IPS DF 19.7 (cell line): ENCODE results near the gene PRDM16.

Experiments used
- DNase-seq: peaks from one replicate; pipeline ENCODE4 v3.0.0-alpha.2; 2013; ENCODE audit warnings: low read depth, low spot score

The PRDM16 gene

DNA sequence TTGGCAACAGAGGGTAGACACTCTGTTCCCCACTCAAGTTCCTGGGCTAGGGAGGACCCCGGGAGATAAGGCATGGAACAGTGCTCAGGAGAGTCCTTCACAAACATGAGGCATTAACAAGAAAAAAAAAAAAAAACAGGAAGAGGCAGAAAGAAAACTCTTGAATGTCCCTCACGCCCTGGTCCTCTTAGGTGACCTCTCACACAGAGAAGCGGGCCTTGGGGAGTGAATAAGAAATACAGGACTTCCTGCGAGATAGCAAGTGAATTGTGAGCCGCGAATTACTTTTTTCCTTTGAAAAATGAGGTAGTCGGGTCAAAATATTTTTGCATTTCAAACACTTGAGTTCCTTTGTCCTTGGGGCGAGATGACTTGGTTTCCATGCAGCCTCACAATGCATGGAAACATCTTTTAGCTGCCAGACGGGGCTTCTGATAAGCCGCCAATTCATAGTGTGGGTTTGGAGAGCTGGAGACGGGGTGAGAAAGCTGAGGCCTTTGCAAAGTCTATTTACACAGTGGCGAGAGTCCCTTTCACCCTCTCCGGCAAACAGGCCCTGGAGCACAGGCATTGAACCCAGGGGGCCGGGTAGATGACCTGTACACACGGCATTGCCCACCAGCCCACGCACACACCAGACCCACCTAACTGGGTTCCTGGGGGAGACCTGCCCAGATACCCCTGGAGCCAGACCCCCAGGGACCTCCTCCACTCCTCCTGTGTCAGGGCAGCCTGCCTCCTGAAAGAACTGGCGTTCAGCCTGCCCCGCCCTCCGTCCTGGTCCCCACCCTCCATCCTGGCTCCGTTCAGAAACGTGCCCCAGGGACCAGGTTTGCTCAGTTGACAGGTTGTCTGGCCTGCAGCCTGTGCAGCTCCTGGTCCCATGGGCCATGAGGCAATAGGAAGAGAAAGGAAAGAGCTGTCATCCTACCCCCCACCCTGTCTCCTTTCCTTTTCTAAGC, 192.3 kb downstream of the PRDM16 start:
- DNase-seq: no peak

- DNase-seq: no peak
These were observed 193.1 kb downstream of the PRDM16 start for GRCh38 chr1:3261969-3262579.

DNA sequence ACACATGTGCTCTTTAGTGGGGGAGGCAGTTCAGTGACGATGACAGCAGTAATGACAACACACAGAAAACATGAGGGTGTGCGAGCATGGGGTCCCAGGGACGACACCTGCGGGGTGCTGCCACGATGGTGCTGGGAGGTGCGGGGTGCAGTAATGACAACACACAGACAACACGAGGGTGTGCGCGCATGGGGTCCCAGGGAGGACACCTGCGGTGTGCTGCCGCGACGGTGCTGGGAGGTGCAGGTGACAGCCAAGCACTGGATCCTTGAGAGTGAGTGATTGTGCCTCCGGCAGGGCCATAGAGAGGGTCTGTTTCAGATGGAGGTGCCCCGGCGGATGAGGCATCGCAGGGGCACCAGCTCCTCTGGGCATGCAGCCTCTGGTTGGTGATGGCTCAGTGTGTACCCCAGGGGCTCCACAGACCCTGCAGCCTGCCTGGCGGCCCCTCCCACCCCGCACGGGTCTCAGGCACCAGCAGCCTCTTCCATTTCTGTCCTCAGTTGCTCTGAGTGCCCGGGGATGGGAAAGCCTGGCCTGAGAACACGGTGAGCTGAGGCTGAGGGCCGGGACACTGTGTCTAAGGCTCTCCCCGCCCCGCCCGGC, 193.8 kb downstream of the PRDM16 start:
- no peak for DNase-seq

DNA sequence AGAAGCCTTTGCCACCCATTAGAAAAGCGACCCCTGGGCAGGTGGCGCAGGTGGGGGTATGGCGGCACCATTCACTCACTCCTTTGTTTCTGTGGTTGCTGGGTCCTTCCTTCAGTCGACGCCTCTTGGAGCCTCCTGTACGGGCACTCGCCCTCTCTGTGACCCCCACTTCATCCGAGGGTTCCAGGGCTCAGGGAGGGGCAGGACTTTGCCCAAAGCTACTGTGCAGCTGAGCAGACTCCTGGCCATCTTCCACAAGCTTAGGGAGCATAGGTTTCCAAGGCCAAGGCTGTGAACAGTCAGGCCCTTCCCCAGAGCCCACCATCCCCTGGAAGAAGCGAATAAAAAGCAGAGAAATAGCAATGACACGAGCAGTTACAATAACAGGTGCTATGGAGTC, 194.8 kb downstream of the PRDM16 start:
- no peak for DNase-seq

GRCh38 chr1:3264456-3264855, 195.5 kb downstream of the PRDM16 start:
- no peak for DNase-seq

GRCh38 chr1:3265835-3266805, 197.1 kb downstream of the PRDM16 start:
- no peak for DNase-seq

DNA sequence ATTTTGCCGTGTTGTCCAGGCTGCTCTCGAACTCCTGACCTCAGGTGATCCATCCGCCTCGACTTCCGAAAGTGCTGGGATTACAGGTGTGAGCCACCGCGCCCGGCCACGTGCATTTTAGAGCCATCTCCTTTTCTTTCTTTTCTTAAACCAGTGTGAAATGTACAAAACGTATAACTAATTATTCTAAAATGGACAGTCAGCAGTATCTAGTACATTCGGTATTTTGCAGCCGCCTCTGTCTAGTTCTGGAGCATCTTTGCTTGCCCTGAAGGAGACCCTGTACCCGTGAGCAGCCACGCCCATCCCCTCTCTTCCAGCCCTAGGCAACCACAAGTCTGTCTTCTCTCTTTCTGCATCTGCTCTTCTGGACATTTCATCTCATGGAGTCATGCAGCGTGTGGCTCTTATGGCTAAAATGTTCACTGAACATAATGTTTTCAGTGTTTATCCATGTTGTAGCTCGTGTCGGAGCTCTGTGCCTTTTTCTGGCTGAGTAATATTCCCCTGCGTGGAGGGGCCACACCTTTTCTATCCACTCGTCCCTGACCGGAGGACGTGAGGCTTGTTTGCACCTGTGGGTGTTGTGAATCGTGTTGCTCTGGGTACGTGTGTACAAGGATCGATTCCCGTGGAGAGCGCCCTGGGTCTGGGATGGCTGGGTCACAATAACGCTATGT, 198.0 kb downstream of the PRDM16 start:
- no peak for DNase-seq

- DNase-seq: no peak
These were observed 198.7 kb downstream of the PRDM16 start for GRCh38 chr1:3267550-3268270.

- DNase-seq: no peak
These were observed 199.3 kb downstream of the PRDM16 start for GRCh38 chr1:3268281-3268680.

GRCh38 chr1:3270403-3271245, 201.6 kb downstream of the PRDM16 start:
- no peak for DNase-seq

GRCh38 chr1:3271866-3272265, 202.9 kb downstream of the PRDM16 start:
- no peak for DNase-seq

GRCh38 chr1:3272321-3273045, 203.5 kb downstream of the PRDM16 start:
- no peak for DNase-seq

- DNase-seq: no peak
These were observed 204.4 kb downstream of the PRDM16 start for GRCh38 chr1:3273447-3273846.

DNA sequence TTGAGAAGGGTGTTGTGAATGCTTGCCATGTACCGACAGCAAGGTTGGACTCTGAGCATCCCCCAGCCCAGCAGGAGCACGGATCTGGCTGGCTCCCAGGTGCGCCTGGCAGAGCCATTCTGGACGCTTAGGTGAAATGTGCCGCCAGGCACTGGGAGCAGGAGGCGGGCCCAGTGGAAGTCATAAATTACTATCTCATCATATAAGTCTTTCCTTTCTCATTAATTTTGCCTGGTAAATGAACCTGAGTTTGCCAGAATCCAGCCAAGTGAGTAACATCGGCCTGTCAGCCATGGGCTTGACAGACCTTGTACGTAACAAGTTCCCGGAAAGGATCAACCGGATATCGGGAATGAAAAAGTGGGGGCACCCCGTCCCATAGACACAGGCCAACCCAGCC, 206.0 kb downstream of the PRDM16 start:
- no peak for DNase-seq

DNA sequence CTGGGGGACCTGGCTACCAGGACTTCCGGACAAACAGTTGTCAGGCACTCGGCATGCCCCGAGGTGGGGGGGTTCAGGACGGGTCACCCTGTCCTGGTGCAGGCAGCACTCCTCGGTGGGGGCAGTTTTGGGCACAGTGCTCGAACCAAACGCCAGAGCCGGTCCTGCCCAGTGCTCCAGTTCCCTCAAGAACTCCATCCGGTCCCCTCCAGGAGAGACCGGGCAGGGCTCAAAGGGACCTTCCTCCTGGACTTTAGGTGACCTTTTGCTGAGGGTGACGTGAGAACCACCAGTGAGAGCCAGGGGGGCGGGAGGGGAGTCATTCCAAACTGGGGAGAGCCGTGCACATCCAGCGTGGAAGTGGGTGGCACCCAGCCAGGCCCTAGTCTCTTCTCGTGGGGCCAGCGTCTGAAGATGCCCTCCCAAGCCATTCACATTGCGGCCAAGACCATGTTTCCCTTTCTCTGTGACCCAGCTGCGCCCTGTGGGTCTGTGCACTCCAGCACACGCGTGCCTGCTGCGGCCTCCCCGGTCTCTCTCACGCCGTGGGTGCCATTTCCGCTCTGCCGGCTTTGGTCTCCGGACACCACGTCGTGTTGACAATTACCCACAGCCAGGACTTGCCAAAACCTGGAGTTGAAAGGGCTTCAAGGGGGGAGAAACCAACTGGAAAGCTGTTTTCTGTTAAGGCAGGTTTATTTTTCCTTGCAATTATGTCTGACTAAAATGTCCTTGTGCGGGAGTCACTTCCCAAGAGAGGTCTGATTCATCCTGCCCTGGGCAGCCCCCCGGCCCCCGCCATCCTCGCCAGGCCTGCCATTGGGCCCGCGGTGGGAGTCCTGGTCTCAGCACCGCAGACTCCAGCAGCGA, 206.7 kb downstream of the PRDM16 start:
- no peak for DNase-seq

DNA sequence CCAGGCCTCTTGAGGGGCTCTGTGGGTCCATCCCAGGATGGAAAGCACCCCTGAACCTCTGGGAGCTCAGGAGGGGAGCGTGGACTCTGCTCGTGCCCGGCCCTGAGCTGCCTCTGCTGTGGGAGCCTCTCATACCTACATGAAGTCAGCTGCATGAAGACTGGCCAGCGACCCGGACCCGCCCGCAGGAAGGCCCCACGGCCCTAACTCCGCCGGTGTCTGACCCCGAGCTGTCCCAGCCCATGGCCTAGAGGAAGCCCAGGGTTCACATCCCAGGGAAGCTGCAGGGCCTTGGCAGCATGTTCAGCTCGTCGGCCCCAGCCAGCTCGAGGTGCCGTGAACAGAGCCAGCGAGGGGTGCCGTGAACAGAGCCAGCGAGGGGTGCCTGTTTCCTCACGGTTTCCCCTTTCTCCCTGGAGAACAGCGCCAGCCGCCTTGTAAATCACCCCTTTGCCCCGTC, 207.4 kb downstream of the PRDM16 start:
- DNase-seq: no peak

- DNase-seq: no peak
These were observed 208.0 kb downstream of the PRDM16 start for GRCh38 chr1:3277011-3277471.
